NCI-H146 treated with DMSO at 0.1 percent for 48 hours (cell line): ENCODE data around the gene PIGL.
"Not testable (repeated sequence)": the region's sequence is repeated elsewhere in the genome, so short reads cannot be mapped to it uniquely, and the experiment has no call there.

Experiments used
- DNase-seq: peaks from one replicate; lab custom pipeline; 2025; ENCODE audit not compliant: unreplicated experiment; lab: John Stamatoyannopoulos, UW

The PIGL gene

DNA sequence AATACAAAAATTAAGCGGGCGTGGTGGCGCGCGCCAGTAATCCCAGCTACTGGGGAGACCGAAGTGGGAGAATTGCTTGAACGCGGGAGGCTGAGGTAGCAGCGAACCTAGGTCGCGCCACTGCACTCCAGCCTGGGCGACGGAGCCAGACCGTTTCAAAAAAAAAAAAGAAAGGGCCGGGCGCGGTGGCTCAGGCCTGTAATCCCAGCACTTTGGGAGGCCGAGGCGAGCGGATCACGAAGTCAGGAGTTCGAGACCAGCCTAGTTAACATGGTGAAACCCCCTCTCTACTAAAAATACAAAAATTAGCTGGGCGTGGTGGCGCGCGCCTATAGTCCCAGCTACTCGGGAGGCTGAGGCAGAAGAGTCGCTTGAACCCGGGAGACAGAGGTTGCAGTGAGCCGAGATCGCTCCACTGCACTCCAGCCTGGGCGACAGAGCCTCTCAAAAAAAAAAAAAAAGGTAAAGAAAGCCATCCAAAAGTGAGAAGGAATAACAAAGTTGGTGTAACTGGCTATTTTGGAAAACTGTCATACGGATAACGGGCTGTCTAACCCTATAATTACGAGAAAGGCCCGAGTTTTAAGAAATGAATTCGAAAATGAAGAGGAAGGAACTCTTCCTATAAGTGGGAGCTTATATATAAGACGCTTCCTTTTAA, 539 bp upstream of the PIGL start:
- not testable (repeated sequence) for DNase-seq

GRCh38 chr17:16222406-16222805, 5.4 kb downstream of the PIGL start:
- DNase-seq: no peak

DNA sequence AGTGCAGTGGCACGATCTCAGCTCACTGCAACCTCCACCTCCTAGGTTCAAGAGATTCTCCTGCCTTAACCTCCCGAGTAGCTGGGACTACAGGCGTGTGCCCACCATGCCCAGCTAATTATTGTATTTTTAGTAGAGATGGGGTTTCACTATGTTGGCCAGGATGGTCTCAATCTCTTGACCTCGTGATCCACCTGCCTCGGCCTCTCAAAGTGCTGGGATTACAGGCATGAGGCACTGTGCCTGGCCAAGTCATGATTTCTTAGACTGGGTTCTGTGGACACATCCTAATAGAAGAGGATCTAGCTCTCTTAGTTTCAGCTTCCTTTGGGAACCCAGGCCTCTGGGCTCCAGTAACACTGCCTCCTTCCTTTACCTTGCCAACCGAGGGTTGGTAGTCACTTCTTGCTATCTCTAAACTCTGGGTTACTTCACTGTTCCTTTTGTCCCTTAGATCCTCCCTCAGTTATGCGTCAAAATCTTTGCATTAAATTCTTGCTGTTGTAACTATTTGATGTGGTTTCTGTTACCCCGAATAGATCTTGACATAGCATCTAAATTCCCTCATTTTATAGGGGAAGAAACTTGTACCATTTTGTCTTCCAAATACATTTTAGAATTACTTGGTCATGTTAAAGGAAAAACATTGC, 13.0 kb downstream of the PIGL start:
- DNase-seq: not testable (repeated sequence)

GRCh38 chr17:16232391-16232790, 15.4 kb downstream of the PIGL start:
- DNase-seq: no peak

DNA sequence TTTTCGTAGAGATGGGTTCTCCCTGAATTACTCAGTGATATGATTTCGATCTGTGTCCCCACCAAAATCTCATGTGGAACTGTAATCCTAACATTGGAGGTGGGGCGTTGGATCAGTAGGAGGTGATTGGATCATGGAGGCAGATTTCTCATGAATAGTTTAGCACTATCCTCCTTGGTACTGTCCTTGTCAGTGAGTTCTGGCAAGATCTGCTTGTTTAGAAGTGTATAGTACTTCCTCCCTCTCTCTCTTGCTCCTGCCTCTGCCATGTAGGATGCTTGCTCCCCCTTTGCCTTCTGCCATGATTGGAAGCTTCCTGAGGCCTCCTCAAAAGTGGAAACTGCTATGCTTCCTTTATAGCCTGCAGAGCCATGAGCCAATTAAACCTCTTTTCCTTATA, 22.9 kb downstream of the PIGL start:
- DNase-seq: no peak

DNA sequence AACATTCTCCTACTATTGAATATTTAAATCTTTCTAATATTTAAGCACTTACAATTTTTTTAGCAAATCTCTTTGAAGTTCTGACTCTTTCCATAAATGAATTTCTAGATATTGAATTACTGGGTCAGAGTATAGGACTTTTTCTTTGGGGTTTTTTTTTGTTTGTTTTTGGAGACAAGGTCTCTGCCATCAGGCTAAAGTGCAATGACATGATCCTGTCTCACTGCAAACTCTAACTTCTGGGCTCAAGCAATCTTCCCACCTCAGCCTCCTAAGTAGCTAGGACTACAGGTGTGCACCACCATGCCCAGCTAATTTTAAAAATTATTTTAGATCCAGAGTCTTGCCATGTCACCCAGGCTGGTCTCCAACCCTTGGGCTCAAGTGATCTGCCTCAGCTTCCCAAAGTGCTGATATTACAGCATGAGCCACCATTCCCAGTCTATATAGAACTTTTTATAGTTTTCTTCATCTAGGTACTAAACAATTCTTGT, 24.9 kb downstream of the PIGL start:
- DNase-seq: no peak

DNA sequence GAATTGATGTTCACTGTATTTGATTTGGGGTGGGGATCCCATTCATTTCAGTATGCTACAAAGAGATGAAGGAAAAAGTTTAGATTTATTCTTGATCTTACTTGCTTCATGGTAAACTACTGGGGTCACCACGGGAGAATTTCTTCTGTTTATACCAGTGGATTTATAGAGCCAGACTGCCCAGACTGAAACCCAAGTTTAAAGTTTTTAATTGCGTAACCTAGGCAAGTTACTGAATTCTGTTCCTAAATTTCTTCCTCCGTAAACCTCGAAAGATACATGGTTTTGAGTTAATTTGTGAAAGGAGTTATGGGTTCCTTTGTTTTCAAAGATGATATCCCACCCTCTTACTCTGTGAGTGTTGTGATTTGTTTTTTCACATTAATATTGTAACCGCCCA, 26.4 kb downstream of the PIGL start:
- no peak for DNase-seq

GRCh38 chr17:16243801-16244567, 27.0 kb downstream of the PIGL start:
- DNase-seq: no peak

DNA sequence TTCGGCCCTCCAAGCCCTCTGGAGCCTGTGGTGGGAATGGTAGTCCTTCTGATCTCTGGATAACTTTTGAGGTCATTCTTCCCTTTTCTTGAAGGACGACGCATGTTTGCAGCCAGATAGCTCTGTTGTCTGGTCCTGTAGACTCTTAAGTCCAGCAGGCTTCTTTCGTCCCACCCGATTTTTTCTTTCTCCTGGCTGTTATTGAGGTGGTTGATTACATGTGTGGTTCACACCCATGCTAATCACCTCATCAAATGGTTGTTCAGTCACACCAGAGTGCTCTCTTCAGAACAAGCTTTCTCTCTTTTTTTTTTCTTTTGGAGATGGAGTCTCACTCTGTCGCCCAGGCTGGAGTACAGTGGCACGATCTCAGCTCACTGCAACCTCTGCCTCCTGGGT, 30.6 kb downstream of the PIGL start:
- DNase-seq: no peak

- no peak for DNase-seq
Measured at GRCh38 chr17:16250635-16251034, 33.6 kb downstream of the PIGL start.

DNA sequence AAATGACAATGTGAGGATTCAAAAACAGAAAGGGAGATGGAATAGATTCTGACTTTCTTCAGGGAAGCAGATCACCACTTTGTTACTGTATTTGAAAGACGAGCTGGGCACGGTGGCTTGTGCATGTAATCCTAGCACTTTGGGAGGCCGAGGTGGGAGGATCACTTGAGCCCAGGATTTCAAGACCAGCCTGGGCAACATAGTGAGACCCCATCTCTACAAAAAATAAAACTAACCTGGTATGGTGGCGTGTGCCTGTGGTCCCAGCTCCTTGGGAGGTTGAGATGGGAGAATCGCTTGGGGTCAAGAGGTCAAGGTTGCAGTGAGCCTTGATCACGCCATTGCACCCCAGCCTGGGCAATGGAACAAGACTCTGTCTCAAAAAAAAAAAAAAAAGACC, 34.0 kb downstream of the PIGL start:
- no peak for DNase-seq

DNA sequence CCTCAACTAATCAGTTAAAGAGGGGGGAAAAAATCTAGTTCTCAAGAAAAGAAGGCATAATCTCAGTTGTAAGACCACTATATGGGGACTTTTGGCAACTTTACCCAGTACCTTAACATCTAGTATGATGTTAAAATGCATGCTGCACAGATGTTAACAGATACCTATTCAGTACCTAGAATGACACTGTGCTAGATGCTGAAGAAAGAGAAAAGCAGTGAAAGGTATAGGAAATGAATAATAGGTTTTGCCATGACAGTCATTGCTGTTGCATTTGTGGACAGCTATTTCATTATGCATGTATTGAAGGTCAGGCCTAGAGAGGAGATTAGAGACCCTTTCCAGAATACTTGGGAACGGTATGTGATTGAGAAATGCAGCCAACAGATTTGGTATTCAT, 34.5 kb downstream of the PIGL start:
- DNase-seq: no peak

- DNase-seq: no peak
Measured at GRCh38 chr17:16254773-16255400, 37.9 kb downstream of the PIGL start.

- DNase-seq: no peak
Measured at GRCh38 chr17:16255481-16255921, 38.5 kb downstream of the PIGL start.

DNA sequence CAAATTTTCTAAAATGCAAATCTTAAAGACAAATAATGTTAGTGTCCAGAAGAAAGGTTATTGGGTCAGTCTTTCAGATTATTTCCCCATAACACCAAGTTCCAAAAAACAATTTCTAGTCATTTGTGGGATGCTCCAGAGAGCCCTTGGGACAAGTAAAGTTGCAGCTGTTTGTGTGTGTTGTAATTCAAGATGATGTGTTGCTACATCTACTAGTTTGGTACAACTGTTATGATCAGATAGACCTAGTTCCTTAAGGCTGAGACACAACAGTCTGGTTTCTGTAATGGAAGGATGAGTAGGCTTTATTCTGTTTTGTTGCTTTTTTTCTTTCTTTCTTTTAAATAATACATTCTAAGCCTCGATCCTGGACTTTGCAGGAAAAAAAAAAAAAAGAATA, 41.9 kb downstream of the PIGL start:
- no peak for DNase-seq

DNA sequence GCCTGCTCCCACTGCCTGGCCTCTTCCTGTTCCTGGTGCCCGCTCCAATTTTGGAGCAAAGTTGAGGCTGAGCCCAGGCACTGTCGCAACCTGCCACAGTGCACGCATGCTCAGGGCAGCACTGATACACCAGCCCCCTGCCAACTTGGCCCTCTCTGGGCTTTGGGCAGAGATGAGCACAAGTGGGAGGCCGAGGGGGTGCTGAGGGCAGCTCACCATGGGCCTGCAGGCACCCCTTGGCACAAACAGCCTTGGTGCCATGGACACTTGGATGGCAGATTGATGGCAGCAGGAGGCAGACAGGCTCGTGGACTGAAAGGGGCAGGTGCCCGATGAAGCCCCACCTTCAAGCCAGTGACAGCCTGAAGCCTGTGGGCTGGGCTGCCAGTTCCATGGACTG, 42.9 kb downstream of the PIGL start:
- no peak for DNase-seq

DNA sequence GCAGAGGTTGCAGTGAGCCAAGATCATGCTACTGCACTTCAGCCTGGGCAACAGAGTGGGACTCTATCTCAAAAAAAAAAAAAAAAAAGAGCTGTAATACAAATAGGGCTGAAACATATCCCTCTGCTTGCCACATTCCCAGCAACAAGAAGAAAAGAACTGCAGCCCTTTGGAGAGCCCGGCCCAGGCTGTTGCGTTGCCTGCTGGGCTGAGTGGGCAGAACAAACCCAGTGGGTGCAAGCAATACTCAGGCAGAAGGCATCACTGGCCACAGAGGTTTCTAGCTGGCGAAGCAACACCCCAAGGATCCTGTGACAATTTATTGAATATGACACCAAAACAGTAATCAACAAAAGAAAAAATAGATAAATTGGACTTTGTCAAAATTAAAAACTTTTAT, 44.0 kb downstream of the PIGL start:
- DNase-seq: no peak

DNA sequence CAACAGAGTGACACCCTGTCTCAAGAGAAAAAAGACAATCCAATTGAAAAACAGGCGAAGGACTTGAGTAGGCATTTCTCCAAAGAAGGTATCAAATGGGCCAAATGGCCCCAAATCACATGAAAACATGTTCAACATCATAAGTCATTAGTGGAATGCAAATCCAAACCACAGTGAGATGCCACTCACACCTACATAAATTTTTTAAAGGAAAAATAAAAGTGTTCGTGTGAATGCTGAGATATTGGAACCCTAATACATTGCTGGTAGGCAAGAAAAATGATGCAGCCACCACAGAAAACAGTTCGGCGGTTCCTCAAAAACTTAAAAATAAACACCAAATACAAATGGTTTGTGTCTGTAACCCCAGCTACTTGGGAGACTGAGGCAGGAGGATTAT, 45.2 kb downstream of the PIGL start:
- DNase-seq: no peak

DNA sequence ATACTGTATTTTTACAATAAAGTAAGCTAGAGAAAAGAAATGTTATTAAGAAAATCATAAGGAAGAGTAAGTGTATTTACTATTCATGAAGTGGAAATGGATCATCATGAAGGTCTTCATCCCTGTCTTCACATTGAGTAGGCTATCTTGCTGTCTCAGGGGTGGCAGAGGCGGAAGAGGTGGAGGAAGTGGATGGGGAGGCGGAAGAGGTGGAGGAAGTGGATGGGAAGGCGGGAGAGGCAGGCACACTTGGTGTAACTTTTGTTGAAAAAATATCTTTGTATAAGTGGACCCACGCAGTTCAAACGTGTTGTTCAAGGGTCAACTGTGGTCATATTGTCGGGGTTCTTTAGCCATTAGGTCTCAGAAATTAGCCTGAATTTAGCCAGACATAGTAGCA, 50.2 kb downstream of the PIGL start:
- no peak for DNase-seq

GRCh38 chr17:16269658-16270057, 52.6 kb downstream of the PIGL start:
- DNase-seq: no peak

DNA sequence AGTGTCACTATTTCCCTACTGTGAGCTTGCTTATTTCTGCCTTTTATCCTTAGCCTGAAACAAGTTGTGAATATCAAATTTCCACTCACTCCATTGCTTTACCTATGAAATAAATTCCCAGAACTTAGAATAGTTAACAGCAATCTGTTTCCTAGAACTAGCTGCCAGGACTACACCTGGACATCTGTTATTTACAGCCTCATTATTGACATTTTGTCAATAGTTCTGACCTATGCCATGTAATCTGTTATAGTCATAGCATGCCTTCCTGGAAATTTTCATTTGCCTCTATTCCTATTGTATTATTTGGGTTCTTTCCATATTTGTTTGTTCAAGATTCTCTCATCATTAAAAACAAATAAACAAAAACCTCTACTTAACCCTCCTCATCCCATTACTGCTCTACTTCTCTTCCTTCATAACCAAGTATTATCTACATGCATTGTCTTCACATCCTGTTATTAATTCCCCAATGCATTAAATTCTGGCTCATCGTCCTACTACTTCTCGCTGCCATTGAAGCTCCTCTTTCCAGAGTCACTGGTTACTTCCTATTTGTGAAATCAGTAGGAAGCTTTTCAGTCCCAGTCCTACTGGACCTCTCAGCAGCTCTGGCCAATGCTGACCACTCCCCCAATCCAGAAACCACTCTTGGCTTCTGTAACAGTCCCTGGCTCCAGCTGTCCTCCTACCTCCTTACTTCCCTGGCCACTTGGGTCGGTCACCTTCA, 55.3 kb downstream of the PIGL start:
- no peak for DNase-seq
